Measurements from ENCODE around the gene FGD4. TPM values are rescaled to one million over a fixed set of nuclear protein-coding genes. Genes with fewer than 3 reads are reported as not detected.

The FGD4 gene
- total and polyA plus RNA-seq, 2 donors (not counting 3 experiments of a cell fraction or from before 2014, with no cell fraction given), result 6.6 to 44.7 TPM

DNA sequence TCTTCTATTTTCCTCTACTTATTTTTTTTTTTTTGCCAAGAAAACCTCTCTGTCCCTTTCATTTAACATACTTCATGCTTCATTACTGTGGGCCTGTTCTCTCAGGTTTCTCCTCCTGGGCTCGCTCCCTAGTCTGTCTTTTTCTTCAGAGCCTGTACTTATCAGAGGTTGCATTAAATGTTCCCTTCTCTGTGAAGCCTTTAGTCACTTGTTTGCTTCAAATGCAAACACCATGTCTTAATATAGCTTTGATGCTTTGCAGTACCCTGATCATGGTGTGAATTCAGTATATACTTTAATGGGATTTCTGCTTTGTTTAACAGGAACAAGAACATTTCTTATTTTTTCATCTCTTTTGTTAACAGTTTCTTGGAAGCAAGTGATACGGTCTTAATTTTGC is 207.1 kb downstream of the FGD4 start:
- CTCF ChIA-PET, result interaction anchor here (1.0 to 1.2 kb wide), 2 partner anchors 15 to 126 kb away, joined by 3 read pairs; no protein-coding TSS in a partner anchor
- Histone ChIP-seq H2AFZ (ENCODE audit: low read depth, low read length) (no peak overlapping the region), H3K9me3 (replicated peaks; ENCODE audit: control insufficient read depth, insufficient read depth, low read length) (no peaks in the 10 kb centered on the region), H3K9me1 (replicated peaks; ENCODE audit: control insufficient read depth, extremely low read depth, insufficient read depth, low read length) (no peaks in the 10 kb centered on the region), H3K4me2 (ENCODE audit: insufficient read depth, low read length) (no peak overlapping the region), H4K20me1 (replicated peaks; ENCODE audit: control insufficient read depth, extremely low read depth, insufficient read depth, low read length) (no peaks in the 10 kb centered on the region), H3K9ac (replicated peaks; ENCODE audit: extremely low read depth, insufficient read depth, low read length) (no peak overlapping the region), H3K27me3 (ENCODE audit: control insufficient read depth in 2 of 2, insufficient read depth in 2 of 2, low read length in 2 of 2) (no peaks in the 10 kb centered on the region), H3K27ac (ENCODE audit: insufficient read depth, low read depth, low read length) (no peak overlapping the region), H3K79me2 (ENCODE audit: control insufficient read depth, insufficient read depth, low read length) (no peaks in the 10 kb centered on the region), H3K36me3 (ENCODE audit: control insufficient read depth in 2 of 2, extremely low read depth in 1 of 2, insufficient read depth in 2 of 2, low read length in 2 of 2) (peaks cover 10 to 21% of the 10 kb centered on the region in 2 experiments), H3K4me1 (ENCODE audit: control insufficient read depth, extremely low read depth, insufficient read depth, low read length) (peaks cover 4% of the 10 kb centered on the region), H3K4me3 (replicated peaks in 1 of 3; ENCODE audit: insufficient read depth in 1 of 3, low read depth in 1 of 3, low read length in 3 of 3) (no peak overlapping the region)
- dilution Hi-C loops (cut with MboI; ENCODE audit: extremely low pct_ligation_motif_present, low sequenced_read_pairs), result no loop called here
- POLR2A ChIA-PET, result no interaction called here
- TF ChIP-seq EZH2 (IDR thresholded peaks at IDR 0.05; ENCODE audit: borderline replicate concordance, low read depth, low read length, severe bottlenecking) (no peak), JUN (IDR thresholded peaks at IDR 0.05; ENCODE audit: borderline replicate concordance, insufficient read depth, insufficient read length, low read depth) (no peak), MAX (IDR thresholded peaks at IDR 0.05; ENCODE audit: insufficient read depth, insufficient read length) (no peak), GATA2 (IDR thresholded peaks at IDR 0.05; ENCODE audit: insufficient read depth, insufficient read length, low read depth, low read length) (no peak)
- FAIRE-seq (no peak), DNase-seq (ENCODE audit: low read depth, low spot score) (no peak)
- no TSS peak for BruUV-seq (replicated peaks)
- intact Hi-C loops (cut with micrococcal nuclease), result no loop called here

DNA sequence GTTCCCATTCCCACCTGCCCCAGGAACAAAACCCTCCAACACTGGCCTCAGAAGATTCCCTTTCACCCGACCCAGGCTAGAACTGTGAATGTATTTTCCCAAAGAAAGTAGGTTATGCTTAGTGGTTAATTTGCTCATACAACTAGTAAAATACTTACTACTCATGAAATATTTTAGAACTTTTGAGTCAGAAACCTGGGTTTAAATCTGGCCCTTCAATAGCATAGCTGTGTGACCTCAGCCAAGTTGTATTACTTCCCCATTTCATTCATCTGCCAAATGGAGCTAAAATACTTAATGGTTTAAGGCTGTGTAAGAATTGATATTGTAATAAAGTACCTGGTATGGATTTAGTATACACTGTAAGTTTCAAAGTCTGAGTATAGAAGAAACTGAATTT is 210.6 kb downstream of the FGD4 start:
- no peak for TF ChIP-seq FOS (IDR thresholded peaks at IDR 0.05; ENCODE audit: borderline replicate concordance, insufficient read depth, low read length)
- no peak for TF ChIP-seq MYC (IDR thresholded peaks at IDR 0.05; ENCODE audit: low read depth, low read length)
- no peak for TF ChIP-seq POLR2AphosphoS5 (IDR thresholded peaks at IDR 0.05; ENCODE audit: insufficient read depth, low read depth, low read length)
- FAIRE-seq, result no peak
- H3K4me1 ChIP-seq (ENCODE audit: control insufficient read depth, extremely low read depth, insufficient read depth, low read length), result peaks cover 16% of the 10 kb centered on the region
- H2AFZ ChIP-seq (ENCODE audit: low read depth, low read length), result no peak overlapping the region
- no peaks in the 10 kb centered on the region for H3K9me1 ChIP-seq (replicated peaks; ENCODE audit: control insufficient read depth, extremely low read depth, insufficient read depth, low read length)
- no peak overlapping the region for H3K4me2 ChIP-seq (ENCODE audit: insufficient read depth, low read length)
- BruUV-seq (replicated peaks), result no TSS peak
- no peak for DNase-seq (ENCODE audit: low read depth, low spot score)
- no peak overlapping the region for H3K4me3 ChIP-seq (replicated peaks in 1 of 3; ENCODE audit: insufficient read depth in 1 of 3, low read depth in 1 of 3, low read length in 3 of 3)
- POLR2A ChIA-PET, result no interaction called here
- H4K20me1 ChIP-seq (replicated peaks; ENCODE audit: control insufficient read depth, extremely low read depth, insufficient read depth, low read length), result no peaks in the 10 kb centered on the region
- dilution Hi-C loops (cut with MboI; ENCODE audit: extremely low pct_ligation_motif_present, low sequenced_read_pairs) (no loop called here), intact Hi-C loops (cut with micrococcal nuclease) (no loop called here)
- H3K27ac ChIP-seq (ENCODE audit: insufficient read depth, low read depth, low read length), result no peak overlapping the region
- no peaks in the 10 kb centered on the region for H3K79me2 ChIP-seq (ENCODE audit: control insufficient read depth, insufficient read depth, low read length)
- no peaks in the 10 kb centered on the region for H3K27me3 ChIP-seq (ENCODE audit: control insufficient read depth in 2 of 2, insufficient read depth in 2 of 2, low read length in 2 of 2)
- H3K36me3 ChIP-seq (ENCODE audit: control insufficient read depth in 2 of 2, extremely low read depth in 1 of 2, insufficient read depth in 2 of 2, low read length in 2 of 2), result peaks cover 17 to 27% of the 10 kb centered on the region in 2 experiments
- CTCF ChIA-PET, result interaction anchor here (1.0 kb wide), 1 partner anchor 13 kb away, joined by 3 read pairs; no protein-coding TSS in a partner anchor
- H3K9ac ChIP-seq (replicated peaks; ENCODE audit: extremely low read depth, insufficient read depth, low read length), result no peak overlapping the region
- H3K9me3 ChIP-seq (replicated peaks; ENCODE audit: control insufficient read depth, insufficient read depth, low read length), result no peaks in the 10 kb centered on the region

All from endothelial cell of umbilical vein (primary cell).